Activated CD4-positive, alpha-beta T cell treated with anti-CD3 and anti-CD28 coated beads for 48 hours (primary cell): ENCODE data around the gene ATAD5.
"Not testable (repeated sequence)": the region's sequence is repeated elsewhere in the genome, so short reads cannot be mapped to it uniquely, and the experiment has no call there.

Source experiments
- DNase-seq: peaks from one replicate; pipeline ENCODE4 v3.0.0-alpha.2; 2020

Gene ATAD5

GRCh38 chr17:30831663-30832437 is at the start of gene ATAD5:
Gene ATAD5, plus strand, starts transcription at chr17:30831966. Its CDS starts 382 bp downstream, at chr17:30832348.
- DNase-seq, result peak; percentile 93

- no peak for DNase-seq
Measured at GRCh38 chr17:30782206-30782605, 49.6 kb upstream of the ATAD5 start.

GRCh38 chr17:30788918-30789317 is 42.8 kb upstream of the ATAD5 start:
- DNase-seq, result no peak

GRCh38 chr17:30790279-30790678 is 41.5 kb upstream of the ATAD5 start:
- DNase-seq, result no peak

- no peak for DNase-seq
Measured at GRCh38 chr17:30793282-30793977, 38.3 kb upstream of the ATAD5 start.

GRCh38 chr17:30794372-30794771 is 37.4 kb upstream of the ATAD5 start:
- no peak for DNase-seq

GRCh38 chr17:30796016-30796415 is 35.8 kb upstream of the ATAD5 start:
- DNase-seq, result no peak

GRCh38 chr17:30801671-30802070 is 30.1 kb upstream of the ATAD5 start:
- DNase-seq, result no peak

GRCh38 chr17:30805944-30806456 is 25.8 kb upstream of the ATAD5 start:
- DNase-seq, result no peak

GRCh38 chr17:30807896-30808295 is 23.9 kb upstream of the ATAD5 start:
- DNase-seq, result no peak

GRCh38 chr17:30808785-30809286 is 22.9 kb upstream of the ATAD5 start:
- DNase-seq, result no peak

GRCh38 chr17:30809867-30810266 is 21.9 kb upstream of the ATAD5 start:
- DNase-seq, result no peak

GRCh38 chr17:30812218-30813177 is 19.3 kb upstream of the ATAD5 start:
- peak; percentile 42 for DNase-seq

- DNase-seq, result not testable (repeated sequence)
Measured at GRCh38 chr17:30814236-30814635, 17.5 kb upstream of the ATAD5 start.

GRCh38 chr17:30814860-30815259 is 16.9 kb upstream of the ATAD5 start:
- not testable (repeated sequence) for DNase-seq

- DNase-seq, result no peak
Measured at GRCh38 chr17:30816165-30816564, 15.6 kb upstream of the ATAD5 start.

GRCh38 chr17:30819971-30820705 is 11.6 kb upstream of the ATAD5 start:
- DNase-seq, result peak; percentile 20

- no peak for DNase-seq
Measured at GRCh38 chr17:30821871-30822723, 9.7 kb upstream of the ATAD5 start.

- DNase-seq, result peak; percentile 33
Measured at GRCh38 chr17:30822919-30823318, 8.8 kb upstream of the ATAD5 start.

GRCh38 chr17:30823421-30823820 is 8.3 kb upstream of the ATAD5 start:
- DNase-seq, result no peak

GRCh38 chr17:30824002-30824355 is 7.8 kb upstream of the ATAD5 start:
- DNase-seq, result peak; percentile 53
